ENCODE measurements around the gene SLC38A9.

SLC38A9 gene

DNA sequence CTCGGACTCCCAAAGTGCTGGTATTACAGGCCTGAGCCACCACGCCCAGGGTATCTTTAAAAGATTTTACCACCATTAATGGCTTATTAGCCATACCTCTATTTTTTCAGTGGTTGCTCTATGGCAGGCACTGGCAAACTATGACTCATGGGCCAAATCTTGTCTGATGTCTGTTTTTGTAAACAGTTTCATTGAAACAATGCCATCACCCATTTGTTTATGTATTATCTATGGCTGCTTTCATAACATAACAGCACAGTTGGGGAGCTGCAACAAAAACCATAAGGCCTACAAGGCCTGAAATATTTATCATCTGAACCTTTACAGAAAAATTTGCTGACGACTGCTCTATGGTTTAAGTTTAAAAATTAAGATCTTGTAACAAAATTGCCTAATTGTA lies 66.8 kb downstream of the SLC38A9 start:
- DNase-seq = no peak

DNA sequence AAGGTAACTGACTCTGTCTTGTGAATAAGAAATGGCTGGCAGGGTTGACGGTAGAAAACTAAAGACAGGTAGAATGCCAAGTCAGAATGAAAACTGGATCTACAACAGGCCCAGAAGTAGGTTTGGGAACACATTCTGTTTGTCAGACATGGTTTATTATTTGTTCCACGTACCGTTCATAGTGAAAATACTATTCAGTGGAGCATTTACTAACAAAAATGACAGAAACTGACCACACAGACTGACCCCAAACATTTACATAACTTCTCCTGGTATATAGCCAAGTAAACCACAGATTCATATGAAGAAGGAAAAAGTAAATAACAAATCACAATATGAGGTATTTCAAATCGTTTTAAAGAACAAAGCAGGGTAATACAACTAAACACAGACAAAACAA lies 73.7 kb downstream of the SLC38A9 start:
- no peak for DNase-seq

DNA sequence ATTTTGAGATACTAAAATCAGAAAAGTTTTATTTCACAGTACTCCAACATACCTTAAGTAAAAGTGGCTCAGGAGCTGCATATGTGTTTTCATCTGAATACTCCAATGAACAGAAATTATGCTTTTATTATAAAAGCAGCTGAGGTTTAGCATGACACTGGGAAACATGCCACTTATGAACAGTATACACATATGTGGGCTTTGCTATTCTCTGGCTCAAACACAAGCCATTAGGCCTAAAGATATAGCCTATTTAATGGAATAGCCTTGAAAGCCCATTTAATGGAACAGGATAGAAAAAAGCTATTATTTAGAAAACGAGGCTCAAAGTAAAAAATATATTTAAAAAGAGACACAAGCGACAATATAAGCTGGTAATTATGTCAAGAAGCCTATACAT lies 74.1 kb downstream of the SLC38A9 start:
- DNase-seq = no peak

DNA sequence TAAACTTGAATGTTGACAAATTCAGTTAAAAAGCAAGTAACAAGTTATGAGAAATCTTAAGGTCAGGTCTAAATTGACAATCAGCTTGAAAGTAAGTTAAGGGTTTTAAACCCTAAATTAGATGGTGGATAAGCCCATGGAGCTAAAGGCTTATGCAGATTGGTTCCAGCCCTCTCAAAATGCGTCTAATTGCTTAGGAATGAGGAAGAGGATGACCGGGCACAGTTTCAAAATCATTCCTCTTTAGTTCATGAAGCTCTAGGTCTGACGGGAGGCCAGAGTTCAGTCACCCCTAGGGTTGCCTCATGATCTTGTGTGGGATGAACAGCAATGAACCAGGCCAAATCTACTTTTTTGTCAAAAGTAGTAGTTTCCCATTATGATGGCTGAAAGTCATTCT lies 75.4 kb downstream of the SLC38A9 start:
- no peak for DNase-seq

DNA sequence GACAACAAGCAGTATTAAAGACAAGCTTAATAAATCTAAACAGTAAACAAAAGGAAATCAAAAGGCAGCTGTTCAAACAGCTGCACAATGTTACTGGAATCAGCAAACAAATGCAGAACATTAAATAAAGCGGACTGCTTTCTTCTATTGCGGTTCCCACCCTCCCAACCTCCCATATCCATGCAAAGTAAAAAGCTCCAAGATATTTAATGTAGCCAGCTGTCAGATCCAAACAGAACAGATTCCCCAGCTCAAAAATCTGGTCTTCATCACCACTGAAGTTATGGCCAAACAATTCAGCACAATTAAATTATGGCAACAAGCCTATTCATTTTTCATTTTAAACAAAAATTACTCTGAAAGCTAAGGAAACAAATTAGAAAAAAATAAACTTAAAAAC lies 75.9 kb downstream of the SLC38A9 start:
- DNase-seq = no peak

DNA sequence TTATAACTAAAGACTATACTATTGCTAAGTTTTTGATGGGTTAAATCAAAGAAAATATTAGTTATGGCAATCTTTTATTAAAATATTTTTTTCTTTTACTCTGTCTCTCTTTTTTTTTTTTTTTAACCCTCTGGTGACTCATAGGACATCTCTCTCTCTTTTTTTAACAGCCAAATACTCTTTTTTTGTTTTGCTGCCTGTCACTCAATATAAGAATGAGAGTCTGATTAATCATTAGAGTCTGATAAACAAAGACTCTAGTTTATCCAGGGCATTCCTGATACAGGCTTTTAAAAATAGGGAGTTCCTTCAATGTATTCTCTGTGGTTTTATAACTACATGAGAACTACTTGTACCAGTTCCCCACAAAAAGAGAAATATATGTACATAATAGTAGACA lies 77.3 kb downstream of the SLC38A9 start:
- DNase-seq = no peak

DNA sequence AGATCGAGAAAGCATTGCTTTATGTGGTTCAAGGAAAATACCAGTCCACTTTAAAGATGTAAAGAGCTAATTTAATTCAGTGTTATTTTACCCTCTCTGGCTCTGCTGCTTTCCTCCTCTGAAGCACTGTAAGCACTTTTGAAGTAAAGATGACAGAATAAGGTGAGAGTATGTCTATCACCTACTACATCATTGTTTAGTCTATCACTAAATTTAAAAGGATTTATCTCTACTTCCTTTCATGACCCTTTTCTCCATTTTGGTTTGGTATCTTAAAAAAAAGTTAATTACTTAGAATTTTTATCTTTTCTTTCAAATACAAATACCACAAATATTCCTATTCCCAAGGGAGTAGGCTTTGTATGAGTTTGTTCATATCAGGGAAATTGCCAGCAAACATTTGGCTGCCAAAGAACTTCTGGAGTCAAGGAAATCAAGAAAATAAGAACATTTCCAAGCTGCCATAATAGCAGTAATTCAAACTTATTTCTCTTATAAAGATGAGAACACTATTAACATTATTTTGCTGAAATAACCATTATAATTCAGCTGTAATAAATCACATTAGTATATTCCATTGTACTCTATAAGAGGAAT lies 77.8 kb downstream of the SLC38A9 start:
- no peak for DNase-seq

DNA sequence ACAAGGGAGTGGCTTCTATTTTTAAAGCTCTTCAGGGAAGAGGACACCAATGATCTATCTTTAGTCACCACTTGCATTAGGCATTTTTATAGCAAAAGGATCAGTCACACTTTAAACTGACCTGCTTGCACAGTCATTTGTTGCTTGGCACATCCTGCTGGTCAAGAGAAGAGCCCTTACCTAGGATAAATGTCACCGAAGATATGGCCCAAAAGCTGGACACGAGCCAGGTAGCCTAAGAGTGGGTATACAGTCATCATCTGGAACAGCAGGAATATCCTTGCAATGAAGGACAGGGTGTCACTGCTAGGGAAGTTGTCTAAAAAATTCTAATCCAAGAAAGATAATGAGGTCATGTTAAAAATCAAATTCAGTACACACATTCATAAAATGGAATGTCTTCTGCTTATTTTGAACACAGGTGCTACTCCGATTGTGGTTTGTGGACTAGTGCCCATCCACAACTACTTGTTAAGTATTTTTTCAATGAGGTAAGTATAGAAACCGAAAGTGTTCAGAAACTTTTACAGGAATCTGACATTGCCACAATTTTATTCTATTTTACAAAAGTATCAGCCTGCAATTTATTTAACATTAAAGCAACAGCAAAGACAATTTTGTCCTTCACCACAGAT lies 78.4 kb downstream of the SLC38A9 start:
- DNase-seq = no peak

DNA sequence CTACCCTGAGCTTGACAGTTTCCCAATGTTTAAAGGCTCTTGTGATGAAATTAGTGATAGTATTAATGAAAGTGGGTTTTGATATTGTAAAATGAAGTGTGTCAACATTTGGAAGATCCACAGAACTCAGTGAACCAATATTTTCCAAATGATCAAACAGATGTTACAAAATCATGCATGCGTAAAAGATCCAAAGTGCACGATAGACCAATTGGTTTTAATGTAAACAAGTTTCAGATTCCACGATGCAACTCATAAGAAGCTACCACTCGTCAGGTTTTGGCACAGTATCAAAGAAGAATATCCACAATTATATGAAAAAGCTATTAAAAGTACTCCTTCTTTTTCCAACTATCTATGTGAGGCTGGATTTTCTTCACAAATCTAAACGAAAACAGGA lies 82.3 kb downstream of the SLC38A9 start:
- no peak for DNase-seq

DNA sequence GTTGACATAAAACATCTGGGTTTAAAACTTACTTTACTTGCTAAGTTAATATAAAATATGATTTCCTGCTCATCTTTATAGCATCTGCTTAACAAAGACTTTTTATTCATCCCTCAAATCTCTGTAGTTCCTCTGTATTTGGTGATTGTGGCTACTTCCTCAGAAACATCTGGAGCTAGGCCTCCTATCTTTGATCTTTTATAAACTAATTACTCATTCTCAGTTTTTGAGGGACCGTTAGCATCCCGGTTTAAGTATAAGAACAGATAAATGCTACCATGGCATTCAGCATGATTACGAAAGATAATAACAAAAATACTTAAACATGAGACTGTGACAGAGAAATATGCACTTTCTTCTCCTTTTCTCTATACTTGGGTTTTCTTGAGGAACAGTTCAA lies 85.3 kb downstream of the SLC38A9 start:
- no peak for DNase-seq

DNA sequence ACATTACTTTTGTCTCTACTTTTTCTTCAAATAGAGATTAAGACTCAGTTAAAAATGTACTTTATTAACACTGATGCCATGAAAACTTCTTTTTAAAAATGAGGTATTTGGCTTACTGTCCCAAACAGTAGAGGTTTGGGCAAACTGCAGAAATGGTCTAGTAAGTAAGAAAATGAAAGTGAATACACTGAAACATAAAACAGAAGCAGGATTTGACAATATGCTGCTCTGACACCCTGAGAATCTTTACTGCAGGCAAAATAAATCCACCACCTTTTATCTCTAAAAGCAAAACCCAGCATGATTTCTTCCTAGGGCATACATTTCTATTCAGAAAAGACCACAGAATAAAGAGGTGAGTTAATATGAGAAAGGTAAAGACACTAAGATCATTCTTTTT lies 86.2 kb downstream of the SLC38A9 start:
- no peak for DNase-seq

DNA sequence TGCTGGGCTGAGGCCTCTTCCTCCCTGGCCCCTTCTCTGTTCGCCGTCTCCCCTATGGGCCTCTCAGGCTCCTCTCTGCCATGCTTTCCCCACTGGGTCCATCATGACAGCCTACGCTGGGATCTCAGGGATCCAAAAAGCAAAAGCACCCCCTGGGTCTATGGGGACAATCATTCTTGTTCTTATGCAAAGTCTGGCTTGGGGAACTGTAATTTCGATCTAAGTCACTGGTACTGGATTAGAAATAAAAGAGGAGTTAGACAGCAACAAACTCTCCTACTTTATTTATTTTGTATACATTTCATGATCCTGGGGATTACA lies 86.6 kb downstream of the SLC38A9 start:
- no peak for DNase-seq

DNA sequence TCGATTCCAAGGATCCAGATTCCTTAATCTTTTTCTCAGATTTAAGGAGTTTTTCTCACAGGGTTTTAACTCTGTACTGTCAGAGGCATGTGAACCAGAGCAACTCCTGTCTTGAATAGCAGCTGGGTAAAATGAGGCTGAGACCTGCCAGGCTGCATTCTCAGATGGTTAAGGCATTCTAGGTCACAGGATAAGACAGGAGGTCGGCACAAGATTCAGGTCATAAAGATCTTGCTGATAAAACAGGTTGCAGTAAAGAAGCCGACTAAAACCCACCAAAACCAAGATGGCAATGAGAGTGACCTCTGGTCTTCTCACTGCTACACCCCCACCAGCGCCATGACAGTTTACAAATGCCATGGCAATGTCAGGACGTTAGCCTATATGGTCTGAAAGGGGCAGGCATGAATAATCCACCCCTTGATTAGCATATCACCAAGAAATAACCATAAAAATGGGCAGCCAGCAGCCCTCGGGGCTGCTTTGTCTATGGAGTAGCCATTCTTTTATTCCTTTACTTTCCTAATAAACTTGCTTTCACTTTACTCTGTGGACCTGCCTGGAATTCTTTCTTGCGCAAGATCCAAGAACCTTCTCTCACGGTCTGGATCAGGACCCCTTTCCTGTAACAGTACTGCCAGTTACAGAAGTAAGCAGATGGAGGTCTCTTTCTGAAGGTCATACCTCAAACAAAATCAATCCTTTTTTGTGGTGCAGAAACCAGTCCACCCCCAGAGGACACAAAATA lies 87.1 kb downstream of the SLC38A9 start:
- DNase-seq = no peak

DNA sequence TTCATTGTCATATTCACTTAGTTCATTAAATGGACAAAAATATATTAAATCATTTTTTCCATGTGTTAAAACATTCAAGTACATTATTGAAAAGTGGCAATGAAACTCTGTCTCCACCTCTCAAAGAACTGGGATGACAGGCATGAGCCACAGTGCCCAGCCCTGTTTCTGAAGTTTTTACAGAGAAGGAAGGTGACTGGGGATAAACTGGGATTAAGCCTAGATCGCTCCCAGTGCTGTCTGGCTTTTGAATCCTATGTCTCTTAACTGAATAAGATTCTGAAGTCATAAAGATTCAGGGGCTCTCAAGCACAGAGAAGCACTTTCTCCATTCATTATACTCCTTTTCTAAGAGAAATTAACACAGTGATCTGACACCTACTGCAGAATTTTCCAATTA lies 88.3 kb downstream of the SLC38A9 start:
- no peak for DNase-seq

DNA sequence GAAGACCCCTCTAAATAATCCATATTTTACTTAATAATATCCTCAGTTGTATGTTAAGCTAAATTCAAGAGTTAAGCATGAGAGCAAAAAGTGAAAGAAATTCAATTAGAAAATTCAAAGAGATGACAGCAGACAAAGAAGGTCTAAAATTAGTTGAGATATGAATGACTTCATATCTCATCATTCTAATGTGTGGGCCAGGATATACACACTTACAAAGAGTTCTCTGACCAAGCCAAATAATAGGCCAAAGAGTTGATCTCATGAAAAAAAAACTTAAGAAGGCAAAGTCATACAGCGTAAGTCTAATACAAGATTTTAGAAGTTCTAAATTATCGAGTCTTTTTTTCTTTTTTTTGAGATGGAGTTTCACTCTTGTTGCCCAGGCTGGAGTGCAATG lies 89.7 kb downstream of the SLC38A9 start:
- no peak for DNase-seq

DNA sequence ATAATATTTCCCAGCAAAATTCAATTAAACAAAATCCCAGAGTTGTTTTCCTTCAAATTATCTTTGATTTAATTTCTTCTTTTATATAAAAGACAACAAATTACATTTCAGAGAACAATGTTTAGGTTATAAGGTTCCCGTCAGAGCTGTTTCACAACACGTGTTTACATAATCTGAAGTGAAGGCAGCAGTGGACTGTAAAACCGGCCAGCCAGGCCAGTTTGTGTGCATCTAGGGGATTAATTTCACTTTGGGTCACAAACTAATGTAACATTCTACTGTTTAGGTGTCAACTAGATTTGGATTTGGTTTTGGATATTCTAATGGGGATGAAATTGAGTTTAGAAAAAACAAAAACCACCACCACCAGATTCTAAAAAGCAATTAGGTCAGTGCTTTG lies 90.9 kb downstream of the SLC38A9 start:
- DNase-seq = no peak

DNA sequence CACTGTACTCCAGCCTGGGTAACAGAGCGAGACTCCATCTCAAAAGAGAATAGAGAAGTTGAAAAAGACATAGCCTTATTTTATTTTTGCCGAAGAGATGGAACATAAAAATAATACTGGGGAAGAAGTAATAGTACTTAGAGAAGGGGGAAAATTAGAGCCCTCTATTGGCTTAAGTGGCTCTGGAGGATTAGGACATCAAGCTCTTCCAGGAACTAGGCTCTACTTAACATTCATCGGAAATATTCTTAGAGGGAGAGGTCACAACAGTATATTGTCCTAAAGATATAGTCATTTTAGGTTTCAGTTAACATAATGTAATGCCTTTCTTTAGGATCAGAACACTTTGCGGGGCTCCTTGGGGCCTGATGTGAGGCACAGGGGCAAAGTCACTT lies 91.4 kb downstream of the SLC38A9 start:
- no peak for DNase-seq

DNA sequence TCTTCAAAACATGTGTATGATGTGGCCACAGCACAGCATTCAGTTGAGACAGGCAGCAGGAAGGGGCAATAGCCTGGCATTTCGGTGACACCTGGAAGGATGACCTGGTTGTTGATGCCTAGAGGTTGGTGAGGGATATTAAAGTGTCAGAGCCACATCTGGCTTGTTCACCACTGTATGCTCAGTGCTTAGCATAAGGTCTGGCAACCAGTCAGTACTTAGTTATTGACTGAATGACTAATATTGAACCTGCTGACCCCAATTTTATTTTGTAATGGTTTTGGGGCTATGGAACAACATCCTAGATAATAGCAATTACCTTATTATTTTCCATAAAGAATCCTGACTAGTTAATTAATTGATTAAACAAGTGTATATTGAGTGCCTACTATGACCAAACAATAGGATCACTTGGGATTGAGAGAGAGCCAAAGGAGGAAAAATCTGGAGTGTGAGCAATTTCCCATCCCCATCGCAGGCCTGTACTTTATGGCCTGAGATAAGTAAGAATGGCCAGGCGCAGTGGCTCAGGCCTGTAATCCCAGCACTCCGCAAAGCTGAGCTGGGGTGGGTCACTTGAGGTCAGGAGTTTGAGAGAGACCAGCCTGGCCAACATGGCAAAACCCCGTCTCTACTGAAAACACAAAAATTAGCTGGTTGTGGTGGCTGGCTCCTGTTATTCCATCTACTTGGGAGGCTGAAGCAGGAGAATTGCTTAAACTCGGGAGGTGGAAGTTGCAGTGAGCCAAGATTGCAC lies 91.9 kb downstream of the SLC38A9 start:
- DNase-seq = no peak

DNA sequence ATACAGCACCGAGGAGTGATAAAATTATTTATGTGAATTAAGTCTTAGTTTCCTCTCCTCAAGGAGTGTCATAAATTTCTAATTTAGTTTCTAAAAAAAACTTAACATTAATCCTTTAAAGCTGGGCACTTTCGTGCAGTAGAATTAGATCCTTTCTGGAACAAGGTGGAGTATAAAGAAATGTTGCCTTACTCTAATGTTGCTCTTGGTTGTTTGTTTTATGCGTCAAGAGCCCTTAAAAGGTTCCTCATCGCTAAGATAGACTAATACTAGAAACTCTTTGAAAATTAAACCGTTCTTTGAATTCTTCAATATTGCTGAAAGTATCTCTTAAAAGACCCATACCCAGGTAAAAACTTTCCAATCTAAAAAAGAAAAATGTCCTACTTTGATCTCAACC lies 93.8 kb downstream of the SLC38A9 start:
- DNase-seq = no peak

DNA sequence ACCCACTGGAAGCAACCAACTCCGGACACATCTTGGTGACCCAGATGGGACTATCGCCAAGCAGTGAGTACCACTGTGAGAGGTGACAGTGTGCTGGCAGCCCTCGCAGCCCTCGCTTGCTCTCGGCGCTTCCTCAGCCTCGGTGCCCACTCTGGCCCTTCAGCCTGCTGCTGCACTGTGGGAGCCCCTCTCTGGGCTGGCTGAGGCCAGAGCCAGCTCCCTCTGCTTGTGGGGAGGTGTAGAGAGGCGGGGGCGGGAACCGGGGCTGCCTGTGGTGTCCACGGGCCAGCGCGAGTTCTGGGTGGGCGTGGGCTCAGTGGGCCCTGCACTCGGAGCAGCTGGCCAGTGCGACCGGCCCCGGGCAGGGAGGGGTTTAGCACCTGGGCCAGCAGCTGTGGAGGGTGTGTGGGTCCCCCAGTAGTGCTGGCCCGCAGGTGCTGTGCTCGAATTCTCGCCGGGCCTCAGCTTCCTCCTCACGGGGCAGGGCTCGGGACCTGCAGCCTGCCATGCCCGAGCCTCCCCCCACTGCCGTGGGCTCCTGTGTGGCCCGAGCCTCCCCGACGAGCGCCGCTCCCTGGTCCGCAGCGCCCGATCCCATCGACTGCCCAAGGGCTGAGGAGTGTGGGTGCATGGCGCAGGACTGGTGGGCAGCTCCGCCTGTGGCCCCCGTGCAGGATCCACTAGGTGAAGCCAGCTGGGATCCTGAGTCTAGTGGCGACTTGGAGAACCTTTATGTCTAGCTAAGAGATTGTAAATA lies 98.8 kb downstream of the SLC38A9 start:
- DNase-seq = no peak

DNA sequence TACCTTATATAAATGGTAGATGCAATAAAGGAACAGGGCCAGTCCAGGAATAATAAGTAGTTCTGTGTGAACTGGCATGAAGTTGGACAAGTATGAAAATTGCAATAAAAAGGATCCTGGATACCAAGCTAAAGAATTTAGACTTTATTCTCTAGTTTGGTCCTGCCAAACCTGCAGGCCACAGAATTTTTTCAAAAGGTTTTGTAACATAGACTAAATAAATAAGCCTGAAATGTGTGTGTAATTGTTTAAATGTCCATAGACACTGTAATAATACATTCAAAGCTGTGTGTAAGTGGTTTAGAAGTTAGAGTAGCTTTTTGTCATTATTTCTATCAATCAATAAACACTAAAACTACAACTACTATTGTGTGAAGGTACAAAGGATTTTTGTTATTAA lies 101.6 kb downstream of the SLC38A9 start:
- DNase-seq = no peak

DNA sequence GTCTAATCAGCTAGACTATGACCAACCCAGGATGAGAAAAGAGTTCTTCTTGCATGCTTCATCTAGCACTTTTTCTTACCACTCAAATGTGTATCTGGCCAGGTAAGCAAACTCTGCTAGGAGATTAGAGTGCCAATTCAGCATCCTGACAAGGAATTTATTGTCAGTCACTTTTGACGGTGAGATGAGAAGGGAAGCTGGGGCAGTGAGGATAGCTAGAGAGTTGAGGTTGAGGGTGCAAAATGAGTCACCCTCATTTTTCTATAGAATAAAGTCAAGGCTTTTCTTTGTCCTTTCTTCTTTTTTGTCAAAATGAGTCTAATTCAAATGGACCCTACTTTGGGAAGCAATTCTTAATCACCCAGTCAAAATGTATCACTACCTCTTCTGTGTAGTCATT lies 102.7 kb downstream of the SLC38A9 start:
- DNase-seq = no peak

DNA sequence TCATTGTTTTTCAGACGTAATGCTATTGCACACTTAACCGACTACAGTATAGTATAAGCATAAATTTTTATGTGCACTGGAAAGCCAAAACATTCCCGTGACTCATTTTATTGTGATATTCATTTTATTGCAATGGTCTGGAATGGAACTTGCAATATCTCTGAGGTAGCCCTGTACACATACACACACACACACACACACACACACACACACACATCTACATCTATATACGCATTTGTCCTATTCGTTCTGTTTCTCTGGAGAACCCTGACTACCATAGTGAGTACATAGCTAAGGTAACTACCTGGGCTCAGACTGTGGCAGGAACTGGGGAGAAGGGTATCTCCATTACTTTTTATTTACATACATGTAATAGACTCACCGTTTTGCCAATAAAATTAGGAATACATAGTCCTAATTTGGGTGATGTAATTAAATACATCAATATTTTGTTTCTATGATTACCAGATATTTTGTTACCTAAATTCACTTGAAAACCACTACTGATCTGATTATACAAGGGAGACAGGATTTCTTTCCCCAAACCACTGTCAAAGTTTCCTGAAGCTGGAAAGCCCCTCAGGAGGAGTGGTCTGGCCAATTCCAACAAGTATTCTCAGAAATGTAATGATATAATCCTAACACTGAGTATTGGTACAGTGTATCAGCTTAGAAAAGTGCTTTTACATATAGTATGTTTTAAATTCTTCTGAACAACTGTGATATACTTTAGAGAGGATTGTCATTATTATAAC lies 103.4 kb downstream of the SLC38A9 start:
- DNase-seq = no peak
